Cardiac muscle cell (in vitro differentiated cells and primary cell): Measurements from ENCODE around the gene CD59. TPM values are rescaled to one million over a fixed set of nuclear protein-coding genes. Genes with fewer than 3 reads are reported as not detected.

ENCODE experiments used
- DNase-seq, 2 donors: peaks; one replicate each; pipeline versions ENCODE4 v3.0.0 to v3.0.0-alpha.2; 2010 to 2017; ENCODE audit warnings: low read depth in 1 of 2, low spot score in 1 of 2
- H3K27ac ChIP-seq: fragments of 200-600 bp; sonication (generic); 2 replicates; pipeline ENCODE4 v1.5.1; 2016
- H3K27me3 ChIP-seq: fragments of 200-600 bp; sonication (generic); 2 replicates; pipeline ENCODE4 v1.6.0; 2016; ENCODE audit warnings: control low read depth
- H3K36me3 ChIP-seq: fragments of 200-600 bp; sonication (generic); 2 replicates; pipeline ENCODE4 v1.5.1; 2016; ENCODE audit warnings: control low read depth
- H3K4me1 ChIP-seq: fragments of 200-600 bp; sonication (generic); 2 replicates; pipeline ENCODE4 v1.8.1; 2017; ENCODE audit warnings: low read depth, mild to moderate bottlenecking, mixed run types
- H3K4me3 ChIP-seq: fragments of 200-600 bp; sonication (generic); 2 replicates; pipeline ENCODE4 v1.5.1; 2016; ENCODE audit warnings: mild to moderate bottlenecking
- H3K9me3 ChIP-seq: fragments of 200-600 bp; sonication (generic); 2 replicates; pipeline ENCODE4 v1.5.1; 2017; ENCODE audit warnings: low read depth, mild to moderate bottlenecking, control low read depth
- CTCF ChIP-seq: IDR thresholded peaks from 2 replicates; pipeline ENCODE4 v1.5.1; 2012; ENCODE audit warnings: low read depth, mild to moderate bottlenecking, low read length
- polyA plus RNA-seq: library from polyadenylated mRNA; unstranded; fragments of >200 nt; fragmentation: Nextera tagmentation; extraction: Ambion mirVana; gene quantifications from 2 replicates; pipeline ENCODE4 v1.2.1, GENCODE V29; 2016
- total RNA-seq: library from RNA; depleted of rRNA; stranded (reverse); fragments of >200 nt; gene quantifications from 2 replicates; pipeline ENCODE4 v1.2.3, GENCODE V29; 2016

Gene CD59
- total and polyA plus RNA-seq, 2 experiments from 2014 or later, result 60.6 to 108 TPM

GRCh38 chr11:33672273-33672672, 64.0 kb downstream of the CD59 start:
- no peak for DNase-seq
- Histone ChIP-seq H3K9me3 (no peaks in the 10 kb centered on the region), H3K4me1 (no peaks in the 10 kb centered on the region), H3K36me3 (no peaks in the 10 kb centered on the region), H3K27me3 (no peaks in the 10 kb centered on the region), H3K27ac (no peak overlapping the region), H3K4me3 (no peak overlapping the region)
- TF ChIP-seq CTCF, result no peak

DNA sequence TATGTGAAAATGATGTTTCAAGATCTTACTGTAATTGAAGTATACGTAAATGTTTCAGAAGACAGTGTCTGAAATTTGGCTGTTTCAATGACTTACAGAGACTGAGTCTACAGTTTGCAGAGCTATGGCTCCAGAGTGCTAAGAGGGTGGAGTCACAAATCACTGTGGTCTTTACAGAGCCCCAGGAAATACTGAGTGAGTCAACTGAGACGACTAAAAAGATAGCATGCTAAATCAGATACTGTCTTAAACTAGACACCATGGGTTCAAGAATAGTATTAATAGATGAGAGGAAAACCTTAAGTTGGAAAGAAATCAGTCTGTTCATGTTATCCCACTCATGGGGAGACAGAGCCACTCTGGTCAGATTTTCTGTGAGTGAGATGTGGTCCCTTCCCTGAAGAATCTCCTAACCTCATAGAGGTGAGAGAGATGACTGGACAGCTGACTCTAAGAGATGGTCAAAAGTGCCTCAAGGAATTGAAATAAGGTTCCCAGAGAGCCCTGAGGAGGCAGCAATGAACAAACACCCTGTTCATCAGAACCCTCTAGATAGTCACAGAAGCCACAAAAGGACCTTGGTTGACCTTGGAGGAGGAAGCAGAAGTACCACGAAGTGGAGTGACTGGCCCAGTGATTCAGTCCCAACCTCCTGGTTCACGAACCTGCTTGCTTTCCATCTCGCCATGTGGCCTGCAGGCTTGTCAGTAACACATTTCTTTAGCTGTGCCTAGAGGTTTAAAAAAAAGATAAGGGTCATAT, 65.8 kb downstream of the CD59 start:
- no peaks in the 10 kb centered on the region for H3K36me3 ChIP-seq
- H3K4me3 ChIP-seq, result no peak overlapping the region
- H3K27ac ChIP-seq, result no peak overlapping the region
- peak in 1 of 2 donors; percentile 42 for DNase-seq
- no peaks in the 10 kb centered on the region for H3K27me3 ChIP-seq
- no peak for TF ChIP-seq CTCF
- H3K4me1 ChIP-seq, result no peaks in the 10 kb centered on the region
- H3K9me3 ChIP-seq, result no peaks in the 10 kb centered on the region

DNA sequence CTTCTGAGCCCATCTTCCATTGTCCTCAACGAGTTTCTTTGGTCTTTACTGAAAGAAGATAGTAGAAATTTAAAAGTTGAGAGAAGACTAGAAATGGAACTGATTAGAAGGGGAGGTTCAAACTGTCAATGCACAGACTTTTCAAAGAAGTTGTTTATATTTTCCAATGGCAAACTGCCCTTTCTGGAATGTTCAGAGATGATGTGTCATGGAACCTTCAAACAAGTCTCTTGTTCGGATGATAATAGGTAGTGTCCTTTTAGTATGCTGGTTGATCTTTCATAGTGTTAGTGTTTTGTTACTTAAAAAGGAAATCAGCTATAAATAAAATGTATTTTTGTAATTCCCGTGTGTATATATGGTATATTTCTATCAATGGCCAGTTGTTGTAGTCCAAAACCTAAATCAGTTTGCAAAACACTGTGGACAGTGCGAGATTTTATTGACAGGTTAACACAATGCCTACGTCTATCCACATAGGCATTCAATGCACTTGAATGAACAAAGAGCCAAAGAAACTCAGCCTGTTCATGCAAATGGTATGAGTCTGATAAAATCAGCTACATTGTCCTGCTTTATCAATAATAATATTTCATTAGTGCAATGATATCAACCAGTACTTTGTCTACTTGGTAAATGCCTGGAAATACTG, 66.5 kb downstream of the CD59 start:
- no peak overlapping the region for H3K4me3 ChIP-seq
- no peak for DNase-seq
- no peaks in the 10 kb centered on the region for H3K36me3 ChIP-seq

DNA sequence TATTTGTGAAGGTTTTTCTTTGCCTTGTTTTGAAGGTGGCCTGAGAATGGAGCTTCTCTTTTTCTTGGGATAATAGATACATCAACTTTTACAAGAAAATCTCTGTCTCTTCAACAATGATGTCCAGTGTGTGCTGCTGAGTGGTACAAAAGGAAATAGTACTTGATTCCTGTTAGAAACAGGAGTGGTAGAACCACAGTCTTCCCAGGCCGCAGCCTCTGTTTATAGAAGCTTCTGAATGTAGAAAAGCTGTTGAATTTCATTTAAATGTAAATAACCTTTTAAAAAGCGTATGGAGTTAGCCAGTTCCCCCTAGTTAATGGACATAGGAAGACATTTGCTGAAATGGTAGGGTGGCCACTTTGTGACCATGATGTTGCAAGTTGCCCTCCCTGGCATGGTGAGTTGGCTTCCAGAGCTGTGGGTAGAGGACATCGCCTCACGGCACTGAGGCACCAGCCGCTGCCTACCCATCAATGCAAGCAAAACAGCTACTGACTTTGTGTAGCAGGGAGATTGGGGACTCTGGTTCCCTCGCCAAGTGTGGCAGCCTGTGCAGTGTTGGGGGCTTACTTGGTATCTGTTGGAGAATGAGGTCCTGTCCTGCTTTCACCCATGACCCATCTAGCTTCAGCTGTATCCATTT, 67.1 kb downstream of the CD59 start:
- TF ChIP-seq CTCF, result no peak
- DNase-seq, result no peak
- H3K9me3 ChIP-seq, result no peaks in the 10 kb centered on the region
- H3K36me3 ChIP-seq, result no peaks in the 10 kb centered on the region
- H3K27me3 ChIP-seq, result no peaks in the 10 kb centered on the region
- H3K4me1 ChIP-seq, result no peaks in the 10 kb centered on the region
- H3K27ac ChIP-seq, result no peak overlapping the region
- H3K4me3 ChIP-seq, result no peak overlapping the region

More for the DNA sequence above, 66.5 kb downstream of the CD59 start:
- no peaks in the 10 kb centered on the region for H3K9me3 ChIP-seq
- no peak for TF ChIP-seq CTCF
- H3K27me3 ChIP-seq, result no peaks in the 10 kb centered on the region
- H3K27ac ChIP-seq, result no peak overlapping the region
- no peaks in the 10 kb centered on the region for H3K4me1 ChIP-seq

- no peak for TF ChIP-seq CTCF
- Histone ChIP-seq H3K4me3 (no peak overlapping the region), H3K4me1 (no peaks in the 10 kb centered on the region), H3K27ac (no peak overlapping the region), H3K9me3 (no peaks in the 10 kb centered on the region), H3K27me3 (no peaks in the 10 kb centered on the region), H3K36me3 (no peaks in the 10 kb centered on the region)
- DNase-seq, result no peak
These were observed 67.8 kb downstream of the CD59 start for GRCh38 chr11:33668468-33668825.
